Neural cell (in vitro differentiated cells): ENCODE data around the gene BLMH. TPM values are rescaled to one million over a fixed set of nuclear protein-coding genes. Genes with fewer than 3 reads are reported as not detected.

ENCODE experiments used
- H2AFZ ChIP-seq: fragments of 200-600, 300-800 bp; sonication (generic), shearing (Covaris generic); 2 replicates; pipeline ENCODE4 v1.6.0; 2014; ENCODE audit warnings: low read depth, mild to moderate bottlenecking, antibody characterized with exemption, low read length, moderate library complexity
- H3F3A ChIP-seq: fragments of 200-600 bp; shearing (Covaris generic); 2 replicates; pipeline ENCODE4 v1.6.1; 2016; ENCODE audit warnings: mild to moderate bottlenecking, moderate library complexity, mixed read lengths, antibody characterized with exemption, low read length; ENCODE audit not compliant: insufficient read depth, poor library complexity, severe bottlenecking
- H3K27ac ChIP-seq: fragments of 200-600, 300-800 bp; sonication (generic), shearing (Covaris generic); 2 replicates; pipeline ENCODE4 v1.5.1; 2014; ENCODE audit warnings: mild to moderate bottlenecking, low read length, moderate library complexity
- H3K27me3 ChIP-seq: fragments of 300-800, 200-600 bp; sonication (generic), shearing (Covaris generic); 2 replicates; pipeline ENCODE4 v1.6.0; 2014; ENCODE audit warnings: mild to moderate bottlenecking, low read depth, low read length, moderate library complexity; ENCODE audit not compliant: insufficient read depth
- H3K36me3 ChIP-seq: fragments of 300-800, 200-600 bp; sonication (generic), shearing (Covaris generic); 2 replicates; pipeline ENCODE4 v1.5.1; 2014; ENCODE audit warnings: mild to moderate bottlenecking, antibody characterized with exemption, low read length, moderate library complexity; ENCODE audit not compliant: insufficient read depth
- H3K4me2 ChIP-seq: fragments of 300-800, 200-600 bp; sonication (generic), shearing (Covaris generic); 2 replicates; pipeline ENCODE4 v1.6.0; 2014; ENCODE audit warnings: mild to moderate bottlenecking, low read length
- H3K4me3 ChIP-seq: fragments of 300-800, 200-600 bp; sonication (generic), shearing (Covaris generic); 2 replicates; pipeline ENCODE4 v1.5.1; 2014; ENCODE audit warnings: mild to moderate bottlenecking, low read length, moderate library complexity
- H3K79me2 ChIP-seq: fragments of 200-600 bp; shearing (Covaris generic); replicated peaks from 2 replicates; pipeline ENCODE4 v1.6.0; 2014; ENCODE audit warnings: mild to moderate bottlenecking, low read length, moderate library complexity; ENCODE audit not compliant: insufficient read depth
- H3K9ac ChIP-seq: fragments of 300-800, 200-600 bp; sonication (generic), shearing (Covaris generic); 2 replicates; pipeline ENCODE4 v1.6.1; 2016; ENCODE audit warnings: mild to moderate bottlenecking, low read length, mixed read lengths
- H3K9me2 ChIP-seq: fragments of 200-600 bp; shearing (Covaris generic); 2 replicates; pipeline ENCODE4 v1.6.1; 2016; ENCODE audit warnings: mild to moderate bottlenecking, low read length, mixed read lengths; ENCODE audit not compliant: insufficient read depth
- H3K9me3 ChIP-seq: fragments of 200-600, 300-800 bp; sonication (generic), shearing (Covaris generic); 2 replicates; pipeline ENCODE4 v1.6.1; 2016; ENCODE audit warnings: mild to moderate bottlenecking, mixed run types, low read length, moderate library complexity, mixed read lengths
- H4K20me1 ChIP-seq: fragments of 200-600 bp; shearing (Covaris generic); 2 replicates; pipeline ENCODE4 v1.6.1; 2016; ENCODE audit warnings: mild to moderate bottlenecking, mixed run types; ENCODE audit not compliant: insufficient read depth
- EP300 ChIP-seq: fragments of 450-650 bp; conservative IDR thresholded peaks from 2 replicates; pipeline ENCODE4 v1.6.1; 2014; ENCODE audit warnings: antibody characterized with exemption, mild to moderate bottlenecking, moderate library complexity; ENCODE audit not compliant: poor library complexity, severe bottlenecking
- EZH2 ChIP-seq: fragments of 200-600, 300-800 bp; shearing (Covaris generic), sonication (generic); IDR thresholded peaks from 2 replicates; pipeline ENCODE4 v1.6.1; 2014; ENCODE audit warnings: antibody characterized with exemption, low read length, borderline replicate concordance, mild to moderate bottlenecking; ENCODE audit not compliant: insufficient read depth, poor library complexity, severe bottlenecking
- MXI1 ChIP-seq: fragments of 450-650 bp; conservative IDR thresholded peaks from 2 replicates; pipeline ENCODE4 v1.6.1; 2014; ENCODE audit warnings: antibody characterized with exemption, mild to moderate bottlenecking; ENCODE audit not compliant: poor library complexity, severe bottlenecking
- POLR2AphosphoS5 ChIP-seq: IDR thresholded peaks from 2 replicates; pipeline ENCODE4 v1.6.1; 2012
- RAD21 ChIP-seq: fragments of 450-650 bp; conservative IDR thresholded peaks from 2 replicates; pipeline ENCODE4 v1.6.1; 2014; ENCODE audit warnings: antibody characterized with exemption, mild to moderate bottlenecking, moderate library complexity
- SMC3 ChIP-seq: fragments of 450-650 bp; conservative IDR thresholded peaks from 2 replicates; pipeline ENCODE4 v1.6.1; 2014; ENCODE audit warnings: antibody characterized with exemption, mild to moderate bottlenecking, moderate library complexity; ENCODE audit not compliant: poor library complexity
- TAF1 ChIP-seq: IDR thresholded peaks from 2 replicates; pipeline ENCODE4 v1.6.1; 2012; ENCODE audit warnings: low read depth
- polyA plus RNA-seq: library from polyadenylated mRNA; depleted of rRNA; stranded (reverse); fragments of >200 nt; gene quantifications from 2 replicates; pipeline ENCODE4 v1.2.3, GENCODE V29; 2014
- TF ChIP-seq, protein P1 (sequence below): IDR thresholded peaks from 2 replicates; pipeline ENCODE4 v1.6.1; 2012; ENCODE audit warnings: borderline replicate concordance
- TF ChIP-seq, protein P2 (sequence below): fragments of 450-650 bp; IDR thresholded peaks from 2 replicates; pipeline ENCODE4 v1.5.1; 2014; ENCODE audit warnings: antibody characterized with exemption, mild to moderate bottlenecking, moderate library complexity; ENCODE audit not compliant: poor library complexity, severe bottlenecking

Gene BLMH
- polyA plus RNA-seq, 1 donor from 2014 or later = 44.3 TPM

DNA sequence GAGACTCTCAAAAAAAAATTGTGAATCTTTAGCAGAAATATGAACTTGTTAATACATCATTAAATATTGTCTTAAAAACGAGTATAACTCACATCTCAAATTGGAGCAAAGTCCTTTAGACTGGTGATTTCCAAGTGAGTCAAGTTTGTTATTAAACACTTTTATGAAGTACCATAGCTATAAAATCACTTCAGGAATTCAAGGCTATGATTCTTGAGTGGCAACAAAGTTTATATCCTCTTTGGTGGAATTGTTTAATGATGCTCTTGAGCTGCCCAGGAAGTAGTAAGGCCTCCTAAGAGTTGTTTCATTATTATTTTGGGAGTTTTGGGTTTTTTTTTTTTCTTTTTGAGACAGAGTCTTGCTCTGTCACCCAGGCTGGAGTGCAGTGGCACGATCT is 16.7 kb upstream of the BLMH start:
- no peaks in the 10 kb centered on the region for H3K27me3 ChIP-seq
- H2AFZ ChIP-seq = no peak overlapping the region
- H3K4me2 ChIP-seq = no peak overlapping the region
- TF ChIP-seq SMC3 (no peak), RAD21 (no peak), POLR2AphosphoS5 (no peak), MXI1 (no peak), EP300 (no peak), EZH2 (no peak), TAF1 (no peak)
- TF ChIP-seq, protein P1, sequence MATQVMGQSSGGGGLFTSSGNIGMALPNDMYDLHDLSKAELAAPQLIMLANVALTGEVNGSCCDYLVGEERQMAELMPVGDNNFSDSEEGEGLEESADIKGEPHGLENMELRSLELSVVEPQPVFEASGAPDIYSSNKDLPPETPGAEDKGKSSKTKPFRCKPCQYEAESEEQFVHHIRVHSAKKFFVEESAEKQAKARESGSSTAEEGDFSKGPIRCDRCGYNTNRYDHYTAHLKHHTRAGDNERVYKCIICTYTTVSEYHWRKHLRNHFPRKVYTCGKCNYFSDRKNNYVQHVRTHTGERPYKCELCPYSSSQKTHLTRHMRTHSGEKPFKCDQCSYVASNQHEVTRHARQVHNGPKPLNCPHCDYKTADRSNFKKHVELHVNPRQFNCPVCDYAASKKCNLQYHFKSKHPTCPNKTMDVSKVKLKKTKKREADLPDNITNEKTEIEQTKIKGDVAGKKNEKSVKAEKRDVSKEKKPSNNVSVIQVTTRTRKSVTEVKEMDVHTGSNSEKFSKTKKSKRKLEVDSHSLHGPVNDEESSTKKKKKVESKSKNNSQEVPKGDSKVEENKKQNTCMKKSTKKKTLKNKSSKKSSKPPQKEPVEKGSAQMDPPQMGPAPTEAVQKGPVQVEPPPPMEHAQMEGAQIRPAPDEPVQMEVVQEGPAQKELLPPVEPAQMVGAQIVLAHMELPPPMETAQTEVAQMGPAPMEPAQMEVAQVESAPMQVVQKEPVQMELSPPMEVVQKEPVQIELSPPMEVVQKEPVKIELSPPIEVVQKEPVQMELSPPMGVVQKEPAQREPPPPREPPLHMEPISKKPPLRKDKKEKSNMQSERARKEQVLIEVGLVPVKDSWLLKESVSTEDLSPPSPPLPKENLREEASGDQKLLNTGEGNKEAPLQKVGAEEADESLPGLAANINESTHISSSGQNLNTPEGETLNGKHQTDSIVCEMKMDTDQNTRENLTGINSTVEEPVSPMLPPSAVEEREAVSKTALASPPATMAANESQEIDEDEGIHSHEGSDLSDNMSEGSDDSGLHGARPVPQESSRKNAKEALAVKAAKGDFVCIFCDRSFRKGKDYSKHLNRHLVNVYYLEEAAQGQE = no peak
- TF ChIP-seq, protein P2, sequence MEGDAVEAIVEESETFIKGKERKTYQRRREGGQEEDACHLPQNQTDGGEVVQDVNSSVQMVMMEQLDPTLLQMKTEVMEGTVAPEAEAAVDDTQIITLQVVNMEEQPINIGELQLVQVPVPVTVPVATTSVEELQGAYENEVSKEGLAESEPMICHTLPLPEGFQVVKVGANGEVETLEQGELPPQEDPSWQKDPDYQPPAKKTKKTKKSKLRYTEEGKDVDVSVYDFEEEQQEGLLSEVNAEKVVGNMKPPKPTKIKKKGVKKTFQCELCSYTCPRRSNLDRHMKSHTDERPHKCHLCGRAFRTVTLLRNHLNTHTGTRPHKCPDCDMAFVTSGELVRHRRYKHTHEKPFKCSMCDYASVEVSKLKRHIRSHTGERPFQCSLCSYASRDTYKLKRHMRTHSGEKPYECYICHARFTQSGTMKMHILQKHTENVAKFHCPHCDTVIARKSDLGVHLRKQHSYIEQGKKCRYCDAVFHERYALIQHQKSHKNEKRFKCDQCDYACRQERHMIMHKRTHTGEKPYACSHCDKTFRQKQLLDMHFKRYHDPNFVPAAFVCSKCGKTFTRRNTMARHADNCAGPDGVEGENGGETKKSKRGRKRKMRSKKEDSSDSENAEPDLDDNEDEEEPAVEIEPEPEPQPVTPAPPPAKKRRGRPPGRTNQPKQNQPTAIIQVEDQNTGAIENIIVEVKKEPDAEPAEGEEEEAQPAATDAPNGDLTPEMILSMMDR = no peak
- H3K36me3 ChIP-seq = no peaks in the 10 kb centered on the region
- H3K4me3 ChIP-seq = no peak overlapping the region
- H4K20me1 ChIP-seq = no peaks in the 10 kb centered on the region
- no peaks in the 10 kb centered on the region for H3F3A ChIP-seq
- H3K9ac ChIP-seq = no peak overlapping the region
- H3K27ac ChIP-seq = no peak overlapping the region
- no peaks in the 10 kb centered on the region for H3K9me3 ChIP-seq
- H3K79me2 ChIP-seq = no peaks in the 10 kb centered on the region
- no peaks in the 10 kb centered on the region for H3K9me2 ChIP-seq

DNA sequence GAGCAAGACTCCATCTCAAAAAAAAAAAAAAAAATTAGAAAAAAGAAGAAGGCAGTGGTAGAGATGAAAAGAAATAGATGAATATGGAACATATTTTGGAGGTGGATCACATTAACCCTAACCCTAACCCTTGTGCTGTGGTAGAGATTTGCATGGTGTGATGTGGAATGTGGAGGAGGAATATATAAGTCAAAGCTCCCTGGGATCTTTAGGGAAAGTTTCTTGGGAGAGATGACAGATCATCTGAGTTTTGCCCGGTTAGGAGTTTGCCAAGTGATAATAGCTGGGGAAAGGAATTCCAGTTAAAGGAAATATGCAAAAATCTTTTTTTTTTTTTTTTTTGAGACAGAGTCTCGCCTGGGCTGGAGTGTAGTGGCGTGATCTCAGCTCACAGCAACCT is 13.0 kb upstream of the BLMH start:
- Histone ChIP-seq H3K4me3 (no peak overlapping the region), H3K9ac (no peak overlapping the region), H3F3A (no peaks in the 10 kb centered on the region), H3K4me2 (no peak overlapping the region), H3K36me3 (no peaks in the 10 kb centered on the region), H3K27ac (no peak overlapping the region), H2AFZ (no peak overlapping the region), H4K20me1 (no peaks in the 10 kb centered on the region), H3K79me2 (no peaks in the 10 kb centered on the region), H3K9me3 (no peaks in the 10 kb centered on the region), H3K9me2 (no peaks in the 10 kb centered on the region), H3K27me3 (no peaks in the 10 kb centered on the region)
- TF ChIP-seq SMC3 (no peak), RAD21 (no peak), EP300 (no peak), EZH2 (no peak), TAF1 (no peak), POLR2AphosphoS5 (no peak), MXI1 (no peak)
- TF ChIP-seq, protein P1 = no peak
